ENCODE results near the gene POLDIP2. TPM values are rescaled to one million over a fixed set of nuclear protein-coding genes. Genes with fewer than 3 reads are reported as not detected.

Gene POLDIP2
- total RNA-seq, 2 experiments from 2014 or later, result 61.6 to 67.7 TPM

GRCh38 chr17:28313841-28314240, 43.5 kb downstream of the POLDIP2 start:
- H3K4me3 Mint-ChIP-seq, result no peak overlapping the region

GRCh38 chr17:28306954-28307401, 50.3 kb downstream of the POLDIP2 start:
- ChIA-PET POLR2A (no interaction called here), CTCF (interaction anchor here (1.2 kb wide), 1 partner anchor 10 kb away, joined by 6 read pairs; no protein-coding TSS in a partner anchor)
- Mint-ChIP-seq H3K9me3 (no peaks in the 10 kb centered on the region), H3K36me3 (ENCODE audit: low read depth) (no peaks in the 10 kb centered on the region), H3K27me3 (peaks cover 37% of the 10 kb centered on the region), H3K27ac (no peak overlapping the region), H3K4me1 (no peaks in the 10 kb centered on the region), H3K4me3 (no peak overlapping the region)
- DNase-seq, result no peak

More at GRCh38 chr17:28313841-28314240, 43.5 kb downstream of the POLDIP2 start:
- ChIA-PET POLR2A (no interaction called here), CTCF (interaction anchor here (0.5 to 1.8 kb wide), 3 partner anchors 12 to 36 kb away, joined by 3 to 7 read pairs (median 3); no protein-coding TSS in a partner anchor)
- Mint-ChIP-seq H3K27ac (no peak overlapping the region), H3K27me3 (peaks cover 11% of the 10 kb centered on the region), H3K4me1 (peaks cover 11% of the 10 kb centered on the region), H3K9me3 (no peaks in the 10 kb centered on the region), H3K36me3 (ENCODE audit: low read depth) (no peaks in the 10 kb centered on the region)
- no peak for DNase-seq

GRCh38 chr17:28298449-28298848, 58.9 kb downstream of the POLDIP2 start:
- no peaks in the 10 kb centered on the region for H3K36me3 Mint-ChIP-seq (ENCODE audit: low read depth)
- H3K27me3 Mint-ChIP-seq, result peaks cover 9% of the 10 kb centered on the region
- H3K9me3 Mint-ChIP-seq, result no peaks in the 10 kb centered on the region
- ChIA-PET CTCF (interaction anchor here (0.6 kb wide), 1 partner anchor 323 kb away, joined by 3 read pairs; no protein-coding TSS in a partner anchor), POLR2A (no interaction called here)
- H3K4me1 Mint-ChIP-seq, result no peaks in the 10 kb centered on the region
- H3K27ac Mint-ChIP-seq, result no peak overlapping the region
- no peak overlapping the region for H3K4me3 Mint-ChIP-seq
- no peak for DNase-seq

Small RNA genes lying within 50 kb of the gene (microRNA-seq; reads per million reads assigned to microRNA genes)
- 0.84 reads per million for gene MIR4723 (ENCODE audit: borderline microRNAs expressed, borderline replicate concordance)

Other genes with a start within 250 kb of the POLDIP2 start
- 10 to 100 TPM; 24.4 to 34.8 TPM for gene TMEM97, start 38.3 kb downstream of the POLDIP2 start, total RNA-seq
- gene IFT20, start 22.1 kb downstream of the POLDIP2 start, total RNA-seq, result 10 to 100 TPM; 20.5 to 22.3 TPM
- 10 to 100 TPM; 21.0 to 22.0 TPM for gene TNFAIP1, start 21.8 kb downstream of the POLDIP2 start, total RNA-seq
- gene SEBOX, start 7.7 kb upstream of the POLDIP2 start, total RNA-seq, result not detected
- gene VTN, start 12.8 kb upstream of the POLDIP2 start, total RNA-seq, result under 1 TPM; 0.08 to 0.12 TPM
- gene SARM1, start 14.2 kb upstream of the POLDIP2 start, total RNA-seq, result 10 to 100 TPM; 17.7 to 20.4 TPM
- 1 to 10 TPM in 1 of 2 experiments, under 1 TPM in 1; 0.74 to 1.5 TPM for gene SLC46A1, start 48.7 kb upstream of the POLDIP2 start, total RNA-seq
- not detected for gene SLC13A2, start 116.1 kb upstream of the POLDIP2 start, total RNA-seq
- gene FOXN1, start 148.8 kb upstream of the POLDIP2 start, total RNA-seq, result not detected
- 10 to 100 TPM; 38.6 to 46.6 TPM for gene UNC119, start 195.1 kb upstream of the POLDIP2 start, total RNA-seq
- 10 to 100 TPM; 61.7 to 62.6 TPM for gene PIGS, start 214.0 kb upstream of the POLDIP2 start, total RNA-seq
- 10 to 100 TPM; 61.4 to 63.4 TPM for gene ALDOC, start 219.4 kb upstream of the POLDIP2 start, total RNA-seq
- 100 to 1,000 TPM; 139 to 147 TPM for gene SPAG5, start 241.5 kb upstream of the POLDIP2 start, total RNA-seq